Activated CD4-positive, alpha-beta T cell treated with anti-CD3 and anti-CD28 coated beads, Interleukin-2, amount 50 U/mL, for 24 hours (primary cell): ENCODE measurements around the gene RPA1.
"Not testable (repeated sequence)": the region's sequence is repeated elsewhere in the genome, so short reads cannot be mapped to it uniquely, and the experiment has no call there.

ENCODE experiments used
- DNase-seq, 2 donors: peaks; one replicate each; pipeline ENCODE4 v3.0.0-alpha.2; 2020; ENCODE audit warnings: low read depth in 1 of 2, low spot score in 1 of 2

The RPA1 gene

DNA sequence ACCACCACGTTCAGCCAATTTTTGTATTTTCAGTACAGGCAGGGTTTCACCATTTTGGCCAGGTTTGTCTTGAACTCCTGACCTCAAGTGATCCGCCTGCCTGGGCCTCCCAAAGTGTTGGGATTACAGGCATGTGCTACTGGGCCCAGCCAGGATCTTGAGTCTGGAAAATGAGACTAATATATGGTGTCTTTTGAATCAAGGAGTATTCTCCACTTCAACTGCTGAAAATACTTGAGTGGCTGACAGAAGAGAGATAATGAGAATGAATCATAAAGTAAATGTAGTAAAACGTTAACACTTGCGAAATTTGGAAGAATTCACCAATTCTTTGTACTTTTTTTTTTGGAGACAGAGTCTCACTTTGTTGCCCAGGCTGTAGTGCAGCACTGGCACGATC, 16.7 kb upstream of the RPA1 start:
- no peak for DNase-seq

DNA sequence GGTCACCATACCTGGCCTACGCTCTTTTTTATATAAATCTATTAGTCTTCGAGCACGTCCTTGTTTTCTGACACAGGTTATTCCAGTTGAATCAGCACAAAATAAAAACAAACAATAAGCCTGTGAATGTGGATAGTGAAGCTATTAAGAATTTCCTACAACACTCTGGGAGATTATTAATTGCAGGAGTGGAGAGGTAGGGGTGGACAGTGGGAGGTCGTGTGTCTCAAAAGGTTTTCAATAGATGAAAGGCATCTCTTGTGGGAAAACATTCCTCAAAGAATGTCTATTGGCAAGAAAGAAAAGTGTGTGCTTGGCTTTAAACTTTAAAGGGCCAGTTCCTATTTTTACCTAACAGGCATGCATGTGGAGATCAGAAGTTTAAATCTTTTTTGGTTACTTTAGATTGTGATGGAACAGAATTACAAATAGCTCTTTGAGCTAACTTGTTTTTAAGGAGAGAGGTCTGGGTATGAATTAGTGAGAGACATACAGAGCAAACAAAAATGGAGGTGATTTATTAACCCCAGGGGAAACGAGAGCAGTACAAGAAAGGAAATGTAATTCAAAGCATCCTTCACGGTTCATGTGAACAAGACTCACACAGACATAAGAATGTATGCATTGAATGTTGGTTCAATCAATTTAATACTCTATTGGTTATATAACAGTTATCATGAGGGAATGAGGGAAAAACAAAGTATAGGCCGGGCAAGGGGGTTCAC, 9.1 kb upstream of the RPA1 start:
- DNase-seq = no peak

DNA sequence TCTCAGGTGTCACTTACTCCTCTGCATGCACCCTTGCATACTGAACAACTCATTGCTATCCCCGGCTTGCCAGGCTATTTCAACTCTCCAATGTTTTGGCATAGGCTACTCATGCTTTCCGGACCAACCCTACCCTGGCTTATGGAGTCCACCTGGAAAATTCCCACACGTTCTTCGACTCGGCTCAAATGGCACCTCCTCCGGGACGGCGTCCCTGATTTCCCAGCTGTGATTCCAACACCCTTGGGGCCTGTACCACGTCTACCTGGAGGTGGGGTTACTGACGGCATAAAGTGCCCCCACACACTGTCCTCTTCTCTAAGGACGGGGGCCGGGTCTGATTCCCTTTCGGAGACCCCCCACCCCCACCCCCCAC, 601 bp upstream of the RPA1 start:
- peak in 1 of 2 donors; percentile 7 for DNase-seq

DNA sequence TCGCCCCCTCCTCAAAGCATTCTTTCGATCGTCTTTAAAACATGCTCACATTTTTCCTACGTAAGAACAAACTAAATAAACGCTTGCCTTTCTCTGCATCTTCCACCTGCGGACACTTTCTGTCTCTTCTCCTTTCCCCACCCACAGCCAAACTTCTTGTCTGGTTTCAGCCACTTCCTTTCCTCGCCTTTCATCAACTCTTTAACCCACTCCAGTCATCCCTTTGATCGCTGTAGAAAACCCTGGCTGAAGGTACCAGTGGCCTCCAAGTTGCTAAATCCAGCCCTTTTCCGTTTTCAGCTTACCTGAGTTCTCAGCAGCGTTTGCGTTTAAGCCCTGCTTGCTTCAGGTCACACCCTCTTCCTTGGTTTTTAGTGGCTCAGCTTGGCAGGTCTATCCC, 483 bp downstream of the RPA1 start:
- peak in 1 of 2 donors; percentile 11 for DNase-seq

DNA sequence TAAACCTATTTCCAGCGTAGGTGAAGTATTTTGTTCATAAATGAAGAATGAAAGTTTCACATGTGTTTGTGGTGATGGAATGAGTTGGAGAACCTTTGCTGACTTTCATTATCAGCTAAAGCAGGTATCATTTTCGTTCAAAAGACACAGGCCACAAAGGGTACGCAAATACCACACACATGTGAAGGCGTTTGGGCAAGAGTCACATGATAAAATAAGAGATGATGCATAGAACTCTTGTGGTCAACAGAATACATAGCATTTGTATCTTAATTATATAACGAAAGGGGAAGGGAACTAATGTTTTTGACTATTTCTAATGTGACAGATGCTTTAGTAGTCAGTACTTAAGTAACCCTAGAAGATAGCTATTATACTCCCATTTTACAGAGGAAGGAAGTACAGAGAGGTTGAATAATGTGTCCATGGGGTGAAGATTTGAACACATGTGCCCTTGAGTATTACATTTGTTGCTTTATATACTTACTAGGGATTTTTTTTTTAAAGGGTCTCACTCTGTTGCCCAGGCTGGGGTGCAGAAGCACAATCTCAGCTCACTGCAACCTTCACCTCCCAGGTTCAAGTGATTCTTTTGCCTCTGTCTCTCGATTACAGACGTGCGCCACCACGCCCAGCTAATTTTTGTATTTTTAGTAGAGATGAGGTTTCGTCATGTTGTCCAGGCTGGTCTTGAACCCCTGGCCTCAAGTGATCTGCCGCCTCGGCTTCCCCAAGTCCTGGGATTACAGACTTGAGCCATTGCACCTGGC, 4.8 kb downstream of the RPA1 start:
- peak in 1 of 2 donors; percentile 39 for DNase-seq

DNA sequence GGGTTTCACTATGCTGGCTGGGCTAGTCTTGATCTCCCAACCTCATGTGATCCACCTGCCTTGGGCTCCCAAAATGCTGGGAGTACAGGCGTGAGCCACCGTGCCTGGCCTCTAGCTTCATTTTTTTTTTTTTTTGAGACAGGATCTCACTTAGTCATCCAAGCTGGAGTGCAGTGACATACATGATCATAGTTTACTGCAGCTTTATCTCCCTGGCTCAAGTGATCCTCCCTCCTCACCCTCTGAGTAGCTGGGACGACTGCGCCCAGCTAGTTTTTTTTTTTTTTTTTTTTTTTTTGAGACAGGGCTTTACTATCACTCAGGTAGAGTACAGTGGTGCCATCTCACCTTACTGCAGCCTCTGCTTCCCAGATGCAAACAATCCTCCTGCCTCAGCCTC, 9.7 kb downstream of the RPA1 start:
- no peak for DNase-seq

DNA sequence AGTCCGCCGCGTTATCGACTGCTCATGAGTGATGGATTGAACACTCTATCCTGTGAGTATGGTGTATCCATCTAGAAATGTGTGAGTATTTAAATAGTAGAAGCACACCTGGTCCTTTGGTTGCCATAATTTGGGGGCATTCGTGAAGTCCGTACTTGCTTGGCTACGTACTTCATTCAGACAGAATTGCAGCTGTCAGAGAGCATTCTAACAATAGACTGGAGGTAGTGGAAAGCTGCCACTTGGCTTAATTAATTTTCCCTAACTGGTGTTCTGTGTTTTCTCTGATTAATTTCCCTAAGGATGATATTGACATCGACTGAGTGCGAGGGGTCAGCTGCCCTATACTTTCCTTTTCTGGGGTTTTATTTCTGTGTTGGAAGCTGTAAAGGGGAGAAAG, 14.1 kb downstream of the RPA1 start:
- no peak for DNase-seq

DNA sequence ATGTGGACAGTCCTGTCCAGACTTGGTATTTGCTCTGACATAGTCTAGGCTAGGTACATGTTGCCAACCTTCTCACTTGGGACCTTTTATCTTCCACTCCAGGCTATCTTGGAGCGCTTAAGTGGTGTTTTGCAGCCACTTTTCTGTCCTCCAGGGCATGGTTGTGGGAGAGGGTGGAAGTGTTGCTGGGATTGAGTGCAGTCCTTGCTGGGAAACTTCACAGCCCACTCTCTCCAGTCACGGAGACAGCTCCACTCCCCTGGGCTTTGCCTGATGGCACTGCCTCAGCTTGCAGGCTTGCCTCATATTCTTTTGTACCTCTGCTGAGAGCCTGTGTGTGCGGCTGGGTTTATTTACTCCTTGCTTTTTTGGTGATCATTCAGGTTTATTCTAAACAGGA, 17.4 kb downstream of the RPA1 start:
- DNase-seq = no peak

DNA sequence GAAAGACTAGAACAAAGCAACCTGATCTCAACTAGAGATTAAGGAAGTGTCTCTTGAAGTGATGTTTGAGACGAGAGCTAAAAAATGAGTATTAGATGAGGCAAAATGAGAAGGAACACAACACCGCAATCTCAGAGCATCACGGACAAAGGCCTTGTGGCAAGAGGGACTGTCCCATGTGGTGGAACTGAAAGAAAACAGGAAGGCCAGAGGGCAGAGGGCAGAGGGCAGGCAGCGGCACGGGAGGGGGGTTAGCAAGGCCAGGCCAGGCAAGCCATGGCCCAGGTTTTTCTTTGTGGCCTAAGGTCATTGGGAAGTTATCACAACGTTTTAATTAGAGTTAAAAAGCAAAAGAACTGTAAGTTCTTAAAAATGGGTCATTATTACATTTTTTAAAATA, 22.5 kb downstream of the RPA1 start:
- DNase-seq = no peak

DNA sequence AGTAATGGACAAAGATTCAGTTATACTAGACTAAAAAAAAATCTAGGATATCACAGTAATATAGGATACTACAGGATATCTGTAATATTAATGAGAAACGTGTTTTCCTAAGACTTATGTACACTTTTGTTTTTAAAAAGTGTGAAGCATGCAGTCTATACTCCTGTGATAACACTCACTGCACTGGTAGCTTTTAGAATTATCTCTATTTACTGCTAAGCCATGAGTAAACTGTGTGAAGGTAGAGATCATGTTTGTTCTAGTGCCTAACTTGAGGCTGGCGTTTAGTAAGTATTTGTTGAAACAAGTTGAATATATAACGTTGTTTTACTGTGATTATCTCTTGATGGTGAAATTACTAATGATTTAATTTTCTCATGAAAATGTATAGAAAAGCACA, 23.9 kb downstream of the RPA1 start:
- DNase-seq = no peak

DNA sequence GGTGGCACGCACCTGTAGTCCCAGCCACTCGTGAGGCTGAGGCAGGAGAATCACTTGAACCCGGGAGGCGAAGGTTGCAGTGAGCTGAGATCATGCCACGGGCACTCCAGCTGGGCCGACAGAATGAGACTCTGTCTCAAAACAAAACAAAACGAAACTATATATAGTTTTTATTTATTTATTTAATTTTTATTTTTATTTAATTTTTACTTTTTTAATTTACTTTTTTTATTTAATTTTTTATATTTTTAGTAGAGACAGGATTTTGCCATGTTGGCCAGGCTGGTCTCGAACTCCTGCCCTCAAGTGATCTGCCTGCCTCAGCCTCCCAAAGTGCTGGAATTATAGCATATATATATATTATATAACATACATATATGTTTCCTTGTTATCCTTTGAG, 26.7 kb downstream of the RPA1 start:
- DNase-seq = not testable (repeated sequence)

DNA sequence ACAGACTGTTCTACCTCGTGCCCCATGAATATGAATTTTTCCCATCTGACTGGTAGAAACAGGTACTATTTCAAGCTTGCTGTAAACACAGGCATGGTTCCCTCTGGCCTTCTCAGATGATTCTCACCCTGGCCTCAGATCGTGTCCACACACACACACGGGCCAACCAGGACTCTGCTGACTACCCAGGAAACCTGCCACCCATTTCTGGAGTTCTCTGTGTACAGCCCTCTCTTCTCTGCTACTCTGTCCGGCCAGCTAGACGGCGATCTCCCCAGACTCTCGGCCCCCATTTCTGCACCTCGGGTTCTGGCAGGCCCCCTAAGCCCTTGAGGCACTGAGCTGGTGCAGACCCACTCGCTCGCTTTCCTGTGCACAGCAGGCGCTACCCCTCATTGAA, 31.2 kb downstream of the RPA1 start:
- DNase-seq = no peak

DNA sequence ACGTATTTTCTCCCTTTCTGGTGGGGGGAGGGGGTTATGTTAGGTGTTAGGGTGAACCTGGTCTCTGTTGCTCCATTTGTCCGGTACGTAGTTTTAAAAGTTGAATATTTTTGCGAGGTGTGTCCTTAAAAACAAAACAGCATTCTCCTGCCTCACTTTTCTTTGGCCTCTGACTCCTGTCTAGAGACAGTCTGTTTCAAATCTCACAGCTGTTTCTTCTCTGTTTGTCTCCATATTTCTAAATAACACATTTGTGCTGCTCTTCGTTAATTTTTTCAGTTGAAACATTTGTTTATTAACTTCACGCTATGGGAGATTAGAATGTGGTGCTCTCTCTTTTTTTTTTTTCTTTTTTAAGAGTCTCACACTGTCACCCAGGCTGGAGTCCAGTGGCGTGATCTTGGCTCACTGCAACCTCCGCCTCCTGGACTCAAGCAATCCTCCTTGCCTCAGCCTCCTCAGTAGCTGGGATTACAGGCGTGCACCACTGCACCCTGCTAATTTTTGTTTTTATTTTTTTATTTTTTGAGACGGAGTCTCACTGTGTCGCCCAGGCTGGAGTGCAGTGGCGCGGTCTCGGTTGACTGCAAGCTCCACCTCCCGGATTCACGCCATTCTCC, 31.7 kb downstream of the RPA1 start:
- no peak for DNase-seq

DNA sequence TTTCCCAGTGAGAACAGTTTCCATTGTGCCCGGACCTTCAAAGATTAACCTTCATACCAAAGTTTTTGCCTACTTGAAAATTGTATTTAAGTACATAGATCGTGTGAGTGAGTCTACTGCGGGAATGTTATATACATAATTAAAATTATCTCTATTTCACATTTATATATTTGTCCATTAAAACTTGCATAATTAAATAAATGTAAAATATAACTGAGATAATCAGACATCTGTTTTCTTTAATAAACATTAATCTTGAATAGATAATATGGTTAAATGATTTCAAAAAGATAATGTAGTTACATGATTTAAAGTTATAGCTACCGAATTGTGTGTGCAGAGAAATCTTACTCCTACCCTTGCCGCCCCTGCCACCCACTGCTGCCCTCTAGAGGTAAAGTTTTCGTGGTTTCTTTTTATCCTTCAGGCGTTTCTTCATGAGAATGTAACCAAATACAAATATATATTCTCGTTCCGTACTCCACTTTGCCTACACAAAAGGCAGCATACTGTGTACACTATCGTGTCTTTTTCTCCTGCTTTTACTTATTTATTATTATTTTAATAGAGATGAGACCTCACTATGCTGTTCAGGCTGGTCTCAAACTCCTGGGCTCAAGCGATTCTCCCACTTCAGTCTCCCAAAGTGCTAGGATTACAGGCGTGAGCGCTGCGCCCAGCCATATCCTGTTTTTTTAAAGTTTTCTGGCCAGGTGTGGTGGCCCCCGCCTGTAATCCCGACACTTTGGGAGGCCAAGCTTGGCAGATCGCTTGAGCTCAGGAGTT, 35.6 kb downstream of the RPA1 start:
- DNase-seq = peak in 1 of 2 donors; percentile 40

DNA sequence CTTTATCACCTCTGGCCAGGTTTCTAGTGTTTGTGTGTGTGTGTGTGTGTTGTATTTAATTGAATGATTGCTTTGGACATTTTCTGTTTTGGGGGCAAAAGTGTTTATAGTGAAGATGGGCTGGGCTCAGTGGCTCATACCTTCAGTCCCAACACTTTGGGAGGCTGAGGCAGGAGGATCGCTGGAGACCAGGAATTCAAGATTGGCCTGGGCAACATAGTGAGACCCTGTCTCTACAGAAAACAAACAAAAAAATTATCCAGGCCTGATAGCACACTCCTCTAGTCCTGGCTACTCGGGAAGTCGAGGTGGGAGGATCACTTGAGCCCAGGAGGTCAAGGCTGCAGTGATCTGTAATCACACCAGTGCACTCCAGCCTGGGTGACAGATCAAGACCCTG, 37.5 kb downstream of the RPA1 start:
- no peak for DNase-seq

DNA sequence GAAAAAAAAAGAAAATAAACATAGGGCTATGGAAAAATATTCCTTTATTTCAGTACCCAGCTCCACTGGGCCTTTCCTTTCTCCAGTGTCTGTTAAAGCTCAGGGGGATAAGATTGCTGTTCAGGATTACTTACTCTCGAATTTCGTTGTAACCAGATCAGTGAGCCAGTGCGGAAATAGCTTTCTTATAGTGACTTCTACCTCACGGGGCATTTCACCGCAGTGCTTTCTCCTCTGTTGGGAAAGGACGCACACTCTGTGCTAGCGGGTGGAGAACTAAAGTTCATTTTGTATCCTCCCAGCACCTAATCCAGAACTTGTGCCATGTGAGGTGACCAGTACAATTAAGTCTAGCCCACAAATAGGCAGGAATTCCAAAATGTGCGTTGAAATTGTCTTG, 38.3 kb downstream of the RPA1 start:
- DNase-seq = no peak

DNA sequence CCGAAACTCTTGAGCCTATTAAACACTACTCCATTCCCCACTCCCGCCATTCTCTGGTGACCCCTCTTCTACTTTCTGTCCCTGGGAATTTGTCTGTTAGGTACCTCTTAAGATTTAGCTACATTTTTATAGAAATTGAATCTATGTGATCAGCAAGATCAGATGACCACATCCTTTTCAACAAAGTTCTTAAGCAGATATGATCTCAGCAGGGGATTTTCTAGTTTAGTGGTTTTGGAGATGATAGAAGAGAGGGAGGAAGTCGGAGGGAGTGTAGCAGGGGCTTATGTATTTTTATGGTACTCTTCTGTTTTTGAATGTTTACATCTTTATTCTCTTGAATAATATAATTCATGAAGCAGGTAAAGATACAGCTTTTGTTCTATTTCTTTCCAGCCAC, 40.8 kb downstream of the RPA1 start:
- DNase-seq = no peak

DNA sequence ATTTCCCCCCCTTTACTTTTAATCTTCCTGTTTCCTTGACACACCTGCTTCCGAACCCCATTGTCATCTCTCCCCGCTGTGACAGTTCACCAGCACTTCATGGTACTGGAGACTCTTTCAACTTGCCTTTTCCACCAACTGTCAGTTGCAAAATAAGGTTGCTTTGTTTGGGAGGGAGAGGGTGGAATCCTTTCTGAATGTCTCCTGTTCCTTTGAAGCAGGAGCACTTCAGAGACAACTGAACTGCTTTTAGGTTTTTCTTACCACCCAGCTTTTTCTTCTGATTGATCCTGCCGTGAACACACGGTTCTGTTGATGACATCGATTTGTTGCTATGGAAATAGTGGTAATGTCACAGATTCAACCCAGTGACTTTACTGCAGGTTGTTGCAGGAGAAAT, 42.0 kb downstream of the RPA1 start:
- no peak for DNase-seq

DNA sequence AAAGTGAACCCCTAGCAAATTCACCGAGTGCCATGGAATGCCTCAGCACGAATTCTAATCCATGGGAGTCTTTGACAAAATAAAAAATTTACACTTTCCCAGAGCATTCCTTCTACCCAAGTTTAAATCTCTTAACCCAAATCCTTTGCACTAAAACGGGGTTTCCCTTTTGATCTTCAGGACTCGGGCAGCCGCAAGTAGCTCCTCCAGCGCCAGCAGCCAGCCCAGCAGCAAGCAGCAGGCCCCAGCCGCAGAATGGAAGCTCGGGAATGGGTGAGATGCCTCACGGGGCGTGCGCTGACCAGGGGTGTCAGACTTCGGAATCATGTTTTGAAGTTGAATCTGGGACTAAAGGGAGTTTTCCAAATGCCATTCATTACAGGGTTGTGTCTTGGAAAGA, 42.4 kb downstream of the RPA1 start:
- no peak for DNase-seq

DNA sequence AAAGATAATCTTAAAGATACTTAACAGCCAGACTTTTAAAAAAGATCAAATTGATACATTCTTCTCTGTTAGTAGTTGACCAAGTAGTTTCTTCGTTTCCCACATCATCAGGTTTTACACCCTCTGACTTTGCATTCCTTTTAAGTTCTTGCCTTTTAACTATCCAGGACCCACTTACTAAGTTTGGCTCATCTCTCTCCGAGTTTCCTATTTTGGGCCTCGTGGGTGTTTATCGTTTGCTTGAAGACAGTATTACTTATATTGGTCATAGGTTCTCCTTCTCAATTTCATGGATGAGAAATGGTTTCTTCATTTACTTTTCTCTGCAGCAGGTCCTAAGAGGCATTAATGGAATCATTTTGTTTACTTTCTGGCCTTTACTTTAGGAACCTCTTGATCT, 43.2 kb downstream of the RPA1 start:
- no peak for DNase-seq

DNA sequence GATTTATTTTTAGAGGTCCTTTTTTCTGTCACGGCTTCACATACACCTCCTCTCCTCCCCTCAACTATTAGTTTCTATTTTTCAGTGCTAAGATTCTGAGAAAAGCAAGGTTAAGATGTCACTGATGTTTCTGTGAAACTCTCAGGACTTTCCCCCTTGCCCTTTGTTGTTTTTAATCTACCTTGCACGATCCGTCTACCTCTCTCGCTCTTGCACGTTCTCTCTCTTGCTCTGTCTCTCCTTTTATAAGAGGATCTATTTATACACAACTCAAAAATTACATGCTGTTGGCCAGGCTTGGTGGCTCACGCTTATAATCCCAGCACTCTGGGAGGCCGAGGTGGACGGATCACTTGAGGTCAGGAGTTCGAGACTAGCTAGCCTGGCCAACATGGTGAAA, 43.6 kb downstream of the RPA1 start:
- DNase-seq = no peak

DNA sequence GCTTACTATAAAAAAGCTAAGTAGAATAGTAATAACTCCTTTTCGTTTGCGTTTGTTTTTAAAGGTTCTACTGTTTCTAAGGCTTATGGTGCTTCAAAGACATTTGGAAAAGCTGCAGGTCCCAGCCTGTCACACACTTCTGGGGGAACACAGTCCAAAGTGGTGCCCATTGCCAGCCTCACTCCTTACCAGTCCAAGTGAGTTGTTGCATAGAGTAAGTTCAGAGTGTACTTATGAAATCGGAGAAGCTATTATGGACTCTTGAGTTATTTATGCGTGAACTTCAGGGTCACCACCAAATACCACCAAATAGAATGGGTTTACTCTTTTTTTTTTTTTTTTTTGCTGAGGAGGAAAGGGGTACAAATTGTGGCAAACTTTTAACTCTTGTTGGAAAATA, 45.8 kb downstream of the RPA1 start:
- no peak for DNase-seq
